Lower leg skin (tissue), 3 donors: Measurements from ENCODE around the gene S100A16.

Experiments
- POLR2A ChIP-seq, 2 donors: fragments of 450-650 bp; IDR thresholded peaks; one replicate each; pipeline ENCODE4 v1.6.1; 2016 to 2017; ENCODE audit warnings: antibody characterized with exemption in 2 of 2, mild to moderate bottlenecking in 1 of 2, moderate library complexity in 1 of 2
- TF ChIP-seq, protein P1 (sequence below), 3 donors: fragments of 450-650 bp; IDR thresholded peaks; one replicate each; pipeline ENCODE4 v1.5.1; 2016; ENCODE audit warnings: antibody characterized with exemption in 3 of 3, mild to moderate bottlenecking in 3 of 3, moderate library complexity in 2 of 3

DNA sequence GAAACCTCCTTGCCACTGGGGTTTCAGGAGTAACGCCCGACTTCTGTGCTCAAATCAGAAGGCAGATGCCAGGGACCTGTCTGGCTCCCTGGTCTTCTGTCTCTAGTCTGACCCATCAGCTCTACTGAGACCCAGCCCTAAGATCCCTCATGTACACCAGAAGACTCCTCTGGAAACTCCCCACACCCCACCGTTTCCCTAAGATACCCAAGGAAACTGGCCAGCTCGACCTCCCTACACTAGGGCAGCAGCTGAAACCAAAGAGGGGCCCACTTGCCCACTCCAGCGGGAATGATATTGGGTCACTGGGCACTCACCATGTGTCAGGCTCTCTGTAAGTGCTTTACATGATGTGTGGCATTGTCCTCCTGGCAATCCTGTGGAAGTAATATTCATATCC lies 469 bp upstream of the S100A16 start:
- TF ChIP-seq POLR2A (IDR thresholded peaks at IDR 0.05): no peak
- TF ChIP-seq, protein P1, sequence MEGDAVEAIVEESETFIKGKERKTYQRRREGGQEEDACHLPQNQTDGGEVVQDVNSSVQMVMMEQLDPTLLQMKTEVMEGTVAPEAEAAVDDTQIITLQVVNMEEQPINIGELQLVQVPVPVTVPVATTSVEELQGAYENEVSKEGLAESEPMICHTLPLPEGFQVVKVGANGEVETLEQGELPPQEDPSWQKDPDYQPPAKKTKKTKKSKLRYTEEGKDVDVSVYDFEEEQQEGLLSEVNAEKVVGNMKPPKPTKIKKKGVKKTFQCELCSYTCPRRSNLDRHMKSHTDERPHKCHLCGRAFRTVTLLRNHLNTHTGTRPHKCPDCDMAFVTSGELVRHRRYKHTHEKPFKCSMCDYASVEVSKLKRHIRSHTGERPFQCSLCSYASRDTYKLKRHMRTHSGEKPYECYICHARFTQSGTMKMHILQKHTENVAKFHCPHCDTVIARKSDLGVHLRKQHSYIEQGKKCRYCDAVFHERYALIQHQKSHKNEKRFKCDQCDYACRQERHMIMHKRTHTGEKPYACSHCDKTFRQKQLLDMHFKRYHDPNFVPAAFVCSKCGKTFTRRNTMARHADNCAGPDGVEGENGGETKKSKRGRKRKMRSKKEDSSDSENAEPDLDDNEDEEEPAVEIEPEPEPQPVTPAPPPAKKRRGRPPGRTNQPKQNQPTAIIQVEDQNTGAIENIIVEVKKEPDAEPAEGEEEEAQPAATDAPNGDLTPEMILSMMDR (IDR thresholded peaks at IDR 0.05): no peak
